Muscle of arm (tissue), 14 donors: ENCODE results near the gene ITM2A. TPM values are rescaled to one million over a fixed set of nuclear protein-coding genes. Genes with fewer than 3 reads are reported as not detected.

Experiments used
- DNase-seq: peaks from one replicate; pipeline ENCODE4 v3.0.0-alpha.2; 2013
- long read RNA-seq, 11 donors: transcript quantifications; one replicate each; lab custom pipeline, GENCODE V29; 2026
- polyA plus RNA-seq, 12 donors: library from polyadenylated mRNA; unstranded; fragments of 120-200 nt; gene quantifications; one replicate each; pipeline ENCODE4 v1.2.1, GENCODE V29; 2013; ENCODE audit not compliant: insufficient read length in 12 of 12

Gene ITM2A
- 1,000 to 10,000 TPM in 3 of 12 donors, 100 to 1,000 TPM in 9; 546 to 1,155 (median 747) TPM for polyA plus RNA-seq
- long read RNA-seq, donor 1, transcript ITM2A-201 (6 exons, 1,641 nt) = major isoform, 15 of 115 reads
- long read RNA-seq, donor 1, transcript ITM2A-202 (5 exons, 1,698 nt) = minor isoform, 6 of 115 reads
- long read RNA-seq, donor 1, partial matches to known transcripts = 94 of 115 reads
- long read RNA-seq, donor 1, other reads (novel, unspliced or antisense) = 0 of 115 reads
- long read RNA-seq, donor 2, transcript ITM2A-202 (5 exons, 1,698 nt) = minor isoform, 12 of 538 reads
- long read RNA-seq, donor 2, transcript ITM2A-201 (6 exons, 1,641 nt) = major isoform, 252 of 538 reads
- long read RNA-seq, donor 2, partial matches to known transcripts = 265 of 538 reads
- long read RNA-seq, donor 2, other reads (novel, unspliced or antisense) = 6 of 538 reads
- long read RNA-seq, donor 3, transcript ITM2A-201 (6 exons, 1,641 nt) = major isoform, 85 of 302 reads
- long read RNA-seq, donor 3, transcript ITM2A-202 (5 exons, 1,698 nt) = minor isoform, 5 of 302 reads
- long read RNA-seq, donor 3, partial matches to known transcripts = 212 of 302 reads
- long read RNA-seq, donor 3, other reads (novel, unspliced or antisense) = 0 of 302 reads
- long read RNA-seq, donor 4, transcript ITM2A-201 (6 exons, 1,641 nt) = major isoform, 94 of 333 reads
- long read RNA-seq, donor 4, partial matches to known transcripts = 236 of 333 reads
- long read RNA-seq, donor 4, other reads (novel, unspliced or antisense) = 0 of 333 reads
- long read RNA-seq, donor 5, transcript ITM2A-201 (6 exons, 1,641 nt) = major isoform, 275 of 766 reads
- long read RNA-seq, donor 5, transcript ITM2A-202 (5 exons, 1,698 nt) = minor isoform, 22 of 766 reads
- long read RNA-seq, donor 5, partial matches to known transcripts = 455 of 766 reads
- long read RNA-seq, donor 5, other reads (novel, unspliced or antisense) = 12 of 766 reads
- long read RNA-seq, donor 6, transcript ITM2A-201 (6 exons, 1,641 nt) = major isoform, 141 of 457 reads
- long read RNA-seq, donor 6, transcript ITM2A-202 (5 exons, 1,698 nt) = minor isoform, 8 of 457 reads
- long read RNA-seq, donor 6, partial matches to known transcripts = 304 of 457 reads
- long read RNA-seq, donor 6, other reads (novel, unspliced or antisense) = 0 of 457 reads
- long read RNA-seq, donor 7, transcript ITM2A-201 (6 exons, 1,641 nt) = major isoform, 89 of 266 reads
- long read RNA-seq, donor 7, partial matches to known transcripts = 173 of 266 reads
- long read RNA-seq, donor 7, other reads (novel, unspliced or antisense) = 0 of 266 reads
- long read RNA-seq, donor 8, transcript ITM2A-201 (6 exons, 1,641 nt) = major isoform, 215 of 670 reads
- long read RNA-seq, donor 8, transcript ITM2A-202 (5 exons, 1,698 nt) = minor isoform, 16 of 670 reads
- long read RNA-seq, donor 8, partial matches to known transcripts = 424 of 670 reads
- long read RNA-seq, donor 8, other reads (novel, unspliced or antisense) = 12 of 670 reads
- long read RNA-seq, donor 9, transcript ITM2A-201 (6 exons, 1,641 nt) = major isoform, 117 of 433 reads
- long read RNA-seq, donor 9, transcript ITM2A-202 (5 exons, 1,698 nt) = minor isoform, 6 of 433 reads
- long read RNA-seq, donor 9, partial matches to known transcripts = 310 of 433 reads
- long read RNA-seq, donor 9, other reads (novel, unspliced or antisense) = 0 of 433 reads
- long read RNA-seq, donor 10, transcript ITM2A-201 (6 exons, 1,641 nt) = major isoform, 106 of 334 reads
- long read RNA-seq, donor 10, transcript ITM2A-202 (5 exons, 1,698 nt) = minor isoform, 6 of 334 reads
- long read RNA-seq, donor 10, partial matches to known transcripts = 222 of 334 reads
- long read RNA-seq, donor 10, other reads (novel, unspliced or antisense) = 0 of 334 reads
- long read RNA-seq, donor 11, transcript ITM2A-202 (5 exons, 1,698 nt) = minor isoform, 24 of 1,075 reads
- long read RNA-seq, donor 11, transcript ITM2A-201 (6 exons, 1,641 nt) = major isoform, 299 of 1,075 reads
- long read RNA-seq, donor 11, partial matches to known transcripts = 728 of 1,075 reads
- long read RNA-seq, donor 11, other reads (novel, unspliced or antisense) = 23 of 1,075 reads

GRCh38 chrX:79366873-79367749 lies at the start of gene ITM2A:
Gene ITM2A, minus strand, starts transcription at chrX:79367334. Its CDS starts 119 bp downstream, at chrX:79367215.
- peak; percentile 77 for DNase-seq

- no peak for DNase-seq
These were observed 47.9 kb upstream of the ITM2A start for GRCh38 chrX:79415056-79415455.

GRCh38 chrX:79413963-79414362 lies 46.8 kb upstream of the ITM2A start:
- no peak for DNase-seq

- DNase-seq = peak; percentile 42
These were observed 45.8 kb upstream of the ITM2A start for GRCh38 chrX:79412972-79413371.

GRCh38 chrX:79412166-79412565 lies 45.0 kb upstream of the ITM2A start:
- DNase-seq = peak; percentile 46

GRCh38 chrX:79409657-79410056 lies 42.5 kb upstream of the ITM2A start:
- no peak for DNase-seq

GRCh38 chrX:79408623-79409322 lies 41.6 kb upstream of the ITM2A start:
- DNase-seq = no peak

- DNase-seq = no peak
These were observed 33.5 kb upstream of the ITM2A start for GRCh38 chrX:79400623-79401022.

- no peak for DNase-seq
These were observed 8.2 kb upstream of the ITM2A start for GRCh38 chrX:79375340-79375739.

GRCh38 chrX:79371640-79372039 lies 4.5 kb upstream of the ITM2A start:
- DNase-seq = no peak

- peak; percentile 57 for DNase-seq
These were observed 4.0 kb upstream of the ITM2A start for GRCh38 chrX:79371101-79371500.

GRCh38 chrX:79369871-79370270 lies 2.7 kb upstream of the ITM2A start:
- DNase-seq = no peak

GRCh38 chrX:79368441-79368840 lies 1.3 kb upstream of the ITM2A start:
- DNase-seq = no peak

GRCh38 chrX:79367907-79368306 lies 773 bp upstream of the ITM2A start:
- DNase-seq = no peak

- no peak for DNase-seq
These were observed 620 bp downstream of the ITM2A start for GRCh38 chrX:79366556-79366872.

- DNase-seq = peak; percentile 9
These were observed 1.5 kb downstream of the ITM2A start for GRCh38 chrX:79365591-79365990.

- DNase-seq = no peak
These were observed 2.8 kb downstream of the ITM2A start for GRCh38 chrX:79364306-79364705.

- no peak for DNase-seq
These were observed 5.8 kb downstream of the ITM2A start for GRCh38 chrX:79361192-79361870.
